GM18907 (cell line): Measurements from ENCODE around the gene KLF14.
"Not testable (repeated sequence)": the region's sequence is repeated elsewhere in the genome, so short reads cannot be mapped to it uniquely, and the experiment has no call there.

Experiments used
- ATAC-seq: cut with Tn5 transposase; IDR thresholded peaks from one replicate; pipeline ENCODE4 v1.9.1; 2021; ENCODE audit warnings: mild to moderate bottlenecking, moderate library complexity; ENCODE audit not compliant: unreplicated experiment

Gene KLF14

DNA sequence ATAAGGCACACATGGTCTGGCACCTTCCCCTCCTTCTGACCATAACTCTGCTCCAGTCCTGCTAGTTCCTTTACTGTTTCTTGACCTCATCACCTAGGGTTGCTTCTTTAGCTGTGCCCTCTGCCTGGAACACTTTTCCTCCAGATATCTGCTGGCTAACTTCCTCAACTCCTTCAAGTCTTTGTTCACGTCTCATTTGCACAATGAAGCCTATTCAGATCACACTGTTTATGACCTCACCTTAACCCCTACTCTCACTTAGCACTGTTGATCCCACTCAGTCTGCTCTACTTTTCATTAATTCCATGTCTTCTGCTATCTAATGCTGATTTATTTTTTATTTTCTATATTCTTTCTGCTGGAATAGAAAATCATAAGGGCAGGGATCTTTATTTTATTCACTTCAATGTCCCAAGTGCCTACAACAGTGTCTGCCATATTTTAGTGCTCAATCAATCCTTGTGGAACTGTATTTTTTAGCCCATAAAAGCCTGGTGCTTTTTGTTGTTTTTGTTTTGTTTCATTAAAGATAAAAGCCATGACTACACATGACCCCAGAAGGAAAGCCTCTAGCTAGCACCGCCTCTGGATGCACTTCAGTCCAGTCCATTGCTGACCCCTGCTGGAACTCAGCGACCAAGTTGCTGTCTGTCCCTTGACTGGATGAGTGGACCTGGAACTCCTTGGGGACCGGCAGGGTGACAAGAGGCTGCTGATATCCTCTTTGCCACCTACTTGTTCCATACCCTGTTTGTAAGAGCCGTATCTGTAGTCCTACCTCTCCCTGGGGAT is 12.3 kb downstream of the KLF14 start:
- no peak for ATAC-seq

GRCh38 chr7:130719541-130719940 is 14.5 kb downstream of the KLF14 start:
- ATAC-seq, result no peak

GRCh38 chr7:130712416-130712815 is 21.6 kb downstream of the KLF14 start:
- no peak for ATAC-seq

DNA sequence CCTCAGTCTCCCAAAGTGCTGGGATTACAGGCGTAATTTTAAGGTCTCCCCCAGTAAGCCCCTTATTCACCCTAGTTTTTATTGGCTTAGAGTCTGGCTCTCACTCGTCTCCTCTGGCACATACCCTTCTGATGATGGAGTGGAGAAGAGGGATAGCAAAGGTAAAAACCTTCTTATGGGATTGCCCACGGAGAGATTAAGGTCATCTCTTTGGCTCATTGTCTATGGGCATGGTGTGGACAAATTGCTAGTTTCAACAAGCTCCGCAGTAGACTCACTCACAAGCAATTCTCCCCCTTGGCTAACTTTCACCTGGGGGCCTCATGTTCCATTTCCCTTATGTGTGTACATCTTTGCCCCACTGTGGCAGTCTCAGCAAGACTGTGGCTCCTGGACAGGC is 25.2 kb downstream of the KLF14 start:
- ATAC-seq, result no peak

- no peak for ATAC-seq
Observed at GRCh38 chr7:130708001-130708400, 26.0 kb downstream of the KLF14 start.

DNA sequence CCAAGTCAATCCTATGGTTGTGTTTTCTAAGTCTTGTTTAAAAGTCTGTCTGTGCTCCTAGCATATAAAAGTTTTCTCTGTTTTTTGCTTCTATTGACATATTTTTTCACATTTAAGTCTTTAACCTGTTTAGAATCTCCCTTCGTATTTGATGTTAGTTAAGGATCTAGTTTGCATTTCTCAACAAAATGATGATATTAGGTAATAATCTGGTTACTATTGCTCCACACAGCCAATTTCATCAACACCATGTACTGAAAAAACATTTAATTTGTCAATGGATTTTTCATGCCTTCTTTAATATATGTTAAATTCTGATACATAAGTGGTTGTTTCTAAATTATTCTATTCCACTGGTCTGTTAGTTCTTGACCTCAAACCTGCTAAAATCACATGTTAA is 30.2 kb downstream of the KLF14 start:
- ATAC-seq, result no peak

DNA sequence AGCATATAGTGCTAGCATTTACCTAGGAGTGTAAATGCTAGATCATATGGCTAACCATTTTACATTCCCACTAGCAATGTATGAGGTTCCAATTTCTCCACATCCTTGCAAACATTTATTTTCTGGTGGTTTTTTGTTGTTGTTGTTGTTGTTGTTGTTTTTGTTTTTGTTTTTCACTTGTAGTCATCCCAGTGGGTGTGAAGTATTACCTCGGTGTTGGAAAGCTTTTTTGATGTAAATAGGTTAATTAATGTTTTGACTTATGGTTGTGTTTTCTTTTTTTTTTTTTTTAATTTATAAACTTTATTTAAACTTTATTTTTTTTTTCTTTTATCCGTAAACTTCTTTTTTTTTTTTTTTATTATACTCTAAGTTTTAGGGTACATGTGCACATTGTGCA is 32.4 kb downstream of the KLF14 start:
- ATAC-seq, result no peak

DNA sequence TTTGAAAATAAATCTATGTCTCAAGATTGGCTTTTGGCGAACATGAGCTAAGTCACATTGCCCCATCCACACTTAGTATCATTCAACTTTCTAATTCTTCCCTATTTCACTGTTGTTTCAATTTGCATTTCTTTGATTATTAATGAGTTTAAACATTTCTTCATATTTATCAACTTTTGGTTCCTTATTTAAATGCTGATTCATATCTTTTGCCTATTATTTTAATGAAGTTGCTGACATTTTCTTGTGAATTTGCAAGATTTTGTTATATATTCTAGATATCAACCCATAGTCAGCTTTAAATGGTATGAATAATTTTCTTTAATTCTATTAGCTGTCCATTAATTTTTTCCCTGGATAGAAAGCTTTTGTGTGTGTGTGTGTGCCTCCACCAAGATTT is 33.2 kb downstream of the KLF14 start:
- no peak for ATAC-seq

DNA sequence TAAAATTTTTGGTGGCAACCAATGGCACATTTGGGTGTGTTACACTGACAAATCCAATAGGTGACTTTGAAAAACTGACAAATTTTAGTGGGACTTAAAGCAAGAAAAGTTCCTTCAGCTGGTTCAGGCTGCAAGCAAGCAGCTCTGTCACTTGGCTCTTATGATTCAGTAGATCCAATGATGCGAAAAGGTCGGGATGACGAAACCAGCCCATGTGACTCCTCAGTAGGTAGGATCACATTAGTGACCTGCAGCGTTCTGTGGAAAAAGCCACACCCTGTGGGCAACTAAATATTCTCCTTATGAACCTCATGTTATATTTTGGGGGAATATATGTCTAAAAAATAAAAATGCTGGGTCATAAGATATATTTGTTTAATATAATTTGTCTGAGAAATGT is 34.3 kb downstream of the KLF14 start:
- ATAC-seq, result no peak

DNA sequence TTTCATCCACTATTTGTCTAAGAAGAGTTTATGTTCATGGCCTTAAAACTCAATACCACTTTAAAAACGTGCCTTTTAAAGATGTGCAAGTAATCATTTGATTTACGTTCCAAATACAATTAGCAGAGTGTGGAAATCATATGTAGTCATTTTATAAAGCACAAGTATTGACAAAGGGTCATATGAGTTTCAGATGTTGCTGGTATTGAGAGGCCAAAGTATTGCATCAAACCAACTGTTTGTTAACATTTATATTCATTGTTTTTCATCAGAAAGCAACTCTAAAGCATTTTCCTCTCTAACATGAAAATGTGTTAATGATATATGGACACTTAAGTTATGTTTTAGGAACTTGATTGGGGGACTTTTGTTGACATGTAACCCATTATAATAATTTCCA is 36.2 kb downstream of the KLF14 start:
- no peak for ATAC-seq

GRCh38 chr7:130695840-130696239 is 38.2 kb downstream of the KLF14 start:
- no peak for ATAC-seq

DNA sequence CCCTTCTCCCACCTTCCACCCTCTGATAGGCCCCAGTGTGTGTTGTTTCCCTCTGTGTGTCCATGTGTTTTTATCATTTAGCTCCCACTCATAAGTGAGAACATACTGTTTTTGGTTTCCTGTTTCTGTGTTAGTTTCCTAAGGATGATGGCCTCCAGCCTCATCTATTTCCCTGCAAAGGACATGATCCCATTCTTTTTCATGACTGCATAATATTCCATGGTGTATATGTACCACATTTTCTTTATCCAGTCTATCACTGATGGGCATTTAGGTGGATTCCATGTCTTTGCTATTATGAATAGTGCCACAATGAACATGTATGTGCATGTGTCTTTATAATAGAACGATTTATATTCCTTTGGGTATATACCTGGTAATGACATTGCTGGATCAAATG is 41.6 kb downstream of the KLF14 start:
- ATAC-seq, result not testable (repeated sequence)

- ATAC-seq, result no peak
Observed at GRCh38 chr7:130689683-130690082, 44.3 kb downstream of the KLF14 start.

DNA sequence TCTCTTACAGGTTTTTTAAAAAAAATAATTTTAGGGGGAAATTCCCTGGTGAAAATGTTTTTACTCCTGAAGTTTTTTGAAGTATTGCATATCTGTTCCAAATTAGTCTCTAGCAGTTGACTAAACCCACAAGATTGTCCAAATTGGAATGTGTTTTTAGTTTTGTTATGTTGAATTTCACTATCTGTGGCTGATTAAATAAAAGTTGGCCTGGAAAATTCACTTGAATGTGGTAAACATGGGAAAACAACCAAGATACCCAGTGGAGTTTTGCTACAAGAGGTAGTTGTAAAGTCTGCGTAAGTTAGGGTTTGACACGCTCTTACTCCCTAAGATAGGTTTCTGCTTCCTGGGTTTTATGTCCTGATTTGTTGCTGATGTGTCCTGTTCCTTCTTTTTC is 51.0 kb downstream of the KLF14 start:
- ATAC-seq, result no peak
